Measurements from ENCODE around the gene NOSIP. TPM values are rescaled to one million over a fixed set of nuclear protein-coding genes. Genes with fewer than 3 reads are reported as not detected.

The NOSIP gene
- total RNA-seq, 1 donor from 2014 or later = 29.1 TPM

GRCh38 chr19:49574206-49574755 is 6.1 kb downstream of the NOSIP start:
- no peak for DNase-seq (ENCODE audit: low spot score)
- ATAC-seq = no peak

- ATAC-seq (no peak), DNase-seq (ENCODE audit: low spot score) (no peak)
Observed at GRCh38 chr19:49573425-49573824, 6.9 kb downstream of the NOSIP start.

- DNase-seq (ENCODE audit: low spot score) (no peak), ATAC-seq (peak; percentile 23)
Observed at GRCh38 chr19:49573009-49573408, 7.3 kb downstream of the NOSIP start.

DNA sequence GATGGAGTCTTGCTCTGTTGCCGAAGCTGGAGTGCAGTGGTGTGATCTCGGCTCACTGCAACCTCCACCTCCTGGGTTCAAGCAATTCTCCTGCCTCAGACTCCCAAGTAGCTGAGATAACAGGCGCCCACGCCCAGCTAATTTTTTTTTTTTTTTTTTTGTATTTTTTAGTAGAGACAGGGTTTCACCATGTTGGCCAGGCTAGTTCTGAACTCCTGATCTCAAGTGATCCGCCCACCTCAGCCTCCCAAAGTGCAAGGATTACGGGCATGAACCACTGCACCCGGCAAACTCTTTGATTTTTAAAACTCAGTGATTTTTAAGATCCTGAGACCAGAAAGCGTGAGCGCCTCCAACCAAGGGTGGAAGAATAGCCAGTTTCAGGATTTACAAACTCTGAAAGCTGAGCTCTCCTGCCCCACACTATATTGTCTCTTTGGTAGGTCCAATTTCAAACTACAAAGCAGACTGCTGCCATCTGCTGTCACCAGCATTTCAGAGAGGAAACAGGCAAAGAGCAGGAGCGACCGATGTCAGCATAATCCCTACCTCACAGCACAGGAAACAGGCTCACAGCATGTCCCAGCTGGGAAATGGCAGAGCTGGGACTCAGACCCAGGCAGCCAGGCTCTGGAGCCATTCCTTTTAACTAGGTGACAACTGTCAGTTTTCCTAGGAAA is 9.2 kb downstream of the NOSIP start:
- peak; percentile 88 for ATAC-seq
- no peak for DNase-seq (ENCODE audit: low spot score)

GRCh38 chr19:49570138-49570856 is 10.1 kb downstream of the NOSIP start:
- ATAC-seq = peak; percentile 90
- no peak for DNase-seq (ENCODE audit: low spot score)

GRCh38 chr19:49567861-49568441 is 12.4 kb downstream of the NOSIP start:
- DNase-seq (ENCODE audit: low spot score) (no peak), ATAC-seq (no peak)

DNA sequence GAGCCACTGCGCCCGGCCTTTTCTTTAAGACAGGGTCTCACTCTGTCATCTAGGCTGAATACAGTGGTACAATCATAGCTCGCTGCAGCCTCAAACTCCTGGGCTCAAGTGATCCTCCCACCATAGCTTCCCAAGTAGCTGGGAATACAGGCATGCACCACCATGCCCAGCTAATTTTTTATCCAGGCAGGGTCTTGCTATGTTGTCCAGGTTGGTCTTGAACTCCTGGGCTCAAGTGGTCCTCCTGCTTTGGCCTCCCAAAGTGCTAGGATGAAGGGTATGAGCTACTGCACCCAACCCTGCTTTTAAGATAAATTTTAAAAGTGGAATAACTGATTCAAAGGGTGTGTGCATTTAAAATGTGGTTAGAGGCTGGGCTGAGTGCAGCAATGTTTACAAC is 14.1 kb downstream of the NOSIP start:
- no peak for ATAC-seq

GRCh38 chr19:49565261-49565660 is 15.1 kb downstream of the NOSIP start:
- peak; percentile 6 for ATAC-seq

More for the DNA sequence above, 14.1 kb downstream of the NOSIP start:
- no peak for DNase-seq (ENCODE audit: low spot score)

DNA sequence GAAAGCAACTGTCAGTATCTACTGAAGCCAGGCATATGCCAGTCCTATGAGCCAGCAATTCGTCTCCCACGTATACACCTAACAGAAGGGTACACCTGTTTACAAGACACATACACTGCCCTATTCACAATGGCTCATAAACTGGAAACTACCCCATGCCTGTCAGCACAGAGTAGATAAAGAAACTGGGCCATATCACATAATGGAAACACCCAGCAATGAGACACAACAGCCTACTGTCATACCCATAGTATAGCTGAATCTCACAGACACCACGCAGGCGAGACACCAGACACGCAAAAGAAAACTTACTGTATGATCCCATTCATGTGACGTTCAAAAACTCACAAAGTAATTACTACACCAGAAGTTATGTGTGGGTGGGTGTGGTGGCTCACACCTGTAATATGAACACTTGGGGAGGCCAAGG is 15.7 kb downstream of the NOSIP start:
- DNase-seq (ENCODE audit: low spot score) = no peak
- no peak for ATAC-seq

More at GRCh38 chr19:49565261-49565660, 15.1 kb downstream of the NOSIP start:
- DNase-seq (ENCODE audit: low spot score) = no peak

- DNase-seq (ENCODE audit: low spot score) (no peak), ATAC-seq (peak; percentile 20)
Observed at GRCh38 chr19:49560358-49560900, 19.9 kb downstream of the NOSIP start.

- no peak for DNase-seq (ENCODE audit: low spot score)
- no peak for ATAC-seq
Observed at GRCh38 chr19:49559928-49560327, 20.4 kb downstream of the NOSIP start.

DNA sequence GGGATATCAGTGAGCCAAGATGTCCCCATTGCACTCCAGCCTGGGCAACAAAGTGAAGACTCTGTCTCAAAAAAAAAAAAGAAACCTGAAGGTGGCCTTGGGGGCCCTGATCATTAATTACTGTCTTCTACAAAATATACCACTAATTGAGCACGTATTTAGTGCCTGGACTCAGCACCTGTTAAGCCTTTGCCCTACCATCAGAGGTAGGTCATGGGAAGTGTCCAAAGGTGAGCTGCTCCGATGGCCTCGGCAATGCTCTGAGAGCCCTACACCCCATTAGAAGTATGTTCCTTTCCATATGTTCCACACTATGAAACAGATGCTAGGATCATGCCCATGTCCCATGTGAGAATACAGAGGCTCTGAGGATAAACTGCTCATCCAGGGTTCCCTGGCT is 20.9 kb downstream of the NOSIP start:
- no peak for ATAC-seq

DNA sequence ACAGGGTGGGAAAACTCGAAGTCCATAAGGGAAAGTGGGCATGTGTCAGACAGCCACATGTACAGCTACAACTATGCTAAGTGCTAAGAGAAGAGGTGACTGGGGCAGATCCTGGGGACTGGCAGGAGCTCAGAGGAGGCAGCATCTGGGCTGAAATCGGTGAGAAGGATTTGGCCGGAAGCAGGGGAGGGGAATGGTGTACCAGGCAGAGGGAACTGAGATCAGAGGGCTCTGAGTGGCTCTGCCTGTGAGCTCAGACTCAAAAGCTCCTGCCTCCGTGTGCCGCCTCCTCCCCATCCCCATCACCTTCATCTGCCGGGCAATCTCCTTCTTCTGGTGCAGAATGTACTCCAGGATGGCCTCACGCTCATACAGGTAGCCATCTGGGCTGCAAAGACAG is 21.8 kb downstream of the NOSIP start:
- DNase-seq (ENCODE audit: low spot score) = no peak
- no peak for ATAC-seq

More for the DNA sequence above, 20.9 kb downstream of the NOSIP start:
- DNase-seq (ENCODE audit: low spot score) = no peak

GRCh38 chr19:49557641-49558325 is 22.6 kb downstream of the NOSIP start:
- DNase-seq (ENCODE audit: low spot score) = no peak
- no peak for ATAC-seq

GRCh38 chr19:49556412-49557398 is 23.7 kb downstream of the NOSIP start:
- no peak for DNase-seq (ENCODE audit: low spot score)
- ATAC-seq = no peak

- ATAC-seq = peak; percentile 51
- no peak for DNase-seq (ENCODE audit: low spot score)
Observed at GRCh38 chr19:49555600-49556411, 24.6 kb downstream of the NOSIP start.

- no peak for DNase-seq (ENCODE audit: low spot score)
- peak; percentile 15 for ATAC-seq
Observed at GRCh38 chr19:49554701-49555181, 25.6 kb downstream of the NOSIP start.

- ATAC-seq (peak; percentile 60), DNase-seq (ENCODE audit: low spot score) (no peak)
Observed at GRCh38 chr19:49553451-49554271, 26.7 kb downstream of the NOSIP start.
